ENCODE data around the gene CBX4. TPM values are rescaled to one million over a fixed set of nuclear protein-coding genes. Genes with fewer than 3 reads are reported as not detected.

Gene CBX4
- total and polyA plus RNA-seq, 2 of the 13 experiments (the other 11 are each of a cell fraction or from before 2014, with no cell fraction given), result 25.8 to 50.8 TPM

DNA sequence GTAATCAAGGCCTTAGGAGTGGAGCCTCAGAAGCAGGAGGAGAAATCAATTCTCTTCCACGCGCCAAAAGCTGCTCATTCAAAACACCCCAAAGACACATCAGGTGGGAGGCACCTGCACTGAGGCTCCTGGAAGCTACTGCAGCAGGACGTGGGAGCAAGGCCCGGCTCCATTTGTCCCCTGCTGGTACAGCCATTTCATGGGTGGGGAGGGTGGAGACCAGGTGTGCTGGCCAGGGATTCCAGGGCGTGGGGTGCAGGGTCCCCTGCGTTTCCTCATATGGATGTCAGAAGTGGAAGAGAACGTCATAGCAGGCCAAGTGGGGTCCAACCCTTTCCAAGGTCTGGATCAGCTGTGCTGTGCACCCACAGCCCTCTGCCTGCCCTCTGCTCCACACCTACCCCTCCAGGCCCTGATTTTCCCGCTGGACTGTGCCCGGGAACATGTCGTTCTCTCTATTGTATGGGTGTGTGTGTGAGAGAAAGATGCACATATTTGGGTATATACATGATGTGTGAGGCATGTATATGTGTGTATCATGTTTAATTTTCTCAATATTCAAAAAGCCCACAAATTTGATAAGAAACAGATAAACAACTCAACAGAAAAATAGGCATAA is 39.2 kb upstream of the CBX4 start:
- H3K9ac ChIP-seq (ENCODE audit: insufficient read depth, low read depth, low read length), result no peak overlapping the region
- H3K9me3 ChIP-seq (ENCODE audit: low read length), result no peaks in the 10 kb centered on the region
- ATAC-seq (no peak), DNase-seq (ENCODE audit: low spot score) (no peak), FAIRE-seq (no peak)
- CTCF ChIA-PET (ENCODE audit: low intra/inter-chr PET ratio, low total read pairs), result no interaction called here
- TF ChIP-seq ZNF777 (CRISPR knock-in tag; IDR thresholded peaks at IDR 0.05), result no peak
- no peaks in the 10 kb centered on the region for H3K36me3 ChIP-seq (replicated peaks in 1 of 2; ENCODE audit: control insufficient read depth in 1 of 2, insufficient read depth in 2 of 2, low read length in 2 of 2)
- in situ Hi-C loops (cut with HindIII; ENCODE audit: extremely low pct_ligation_motif_present, low pct_unique_long_range_greater_than_20kb), result no loop called here
- H3K79me2 ChIP-seq (ENCODE audit: insufficient read depth, low read length), result no peaks in the 10 kb centered on the region
- intact Hi-C loops (cut with micrococcal nuclease; ENCODE audit: unreplicated experiment), result no loop called here
- H3K4me1 ChIP-seq (ENCODE audit: insufficient read depth, low read length), result peaks cover 9% of the 10 kb centered on the region
- WGBS (ENCODE audit: low lambda C conversion rate), result 39% methylated on average over 10 of the region's 10 CpGs
- POLR2A ChIA-PET, result no interaction called here
- no peaks in the 10 kb centered on the region for H4K20me1 ChIP-seq (ENCODE audit: insufficient read depth, low read length)
- peaks cover 0 to 23% of the 10 kb centered on the region in 2 experiments; a peak in 3 of 5 replicates for H3K27me3 ChIP-seq (ENCODE audit: control insufficient read depth in 1 of 2, insufficient read depth in 2 of 2, low read length in 2 of 2)
- no peak overlapping the region for H3K4me3 ChIP-seq (replicated peaks in 1 of 3; ENCODE audit: insufficient read depth in 1 of 3, low read depth in 2 of 3, low read length in 3 of 3)
- H2AFZ ChIP-seq (ENCODE audit: low read length), result no peak overlapping the region
- BruUV-seq (replicated peaks), result no TSS peak
- H3K27ac ChIP-seq (ENCODE audit: extremely low read length, insufficient read depth, low read length), result no peak overlapping the region
- no peak overlapping the region for H3K4me2 ChIP-seq (ENCODE audit: low read depth, low read length)

DNA sequence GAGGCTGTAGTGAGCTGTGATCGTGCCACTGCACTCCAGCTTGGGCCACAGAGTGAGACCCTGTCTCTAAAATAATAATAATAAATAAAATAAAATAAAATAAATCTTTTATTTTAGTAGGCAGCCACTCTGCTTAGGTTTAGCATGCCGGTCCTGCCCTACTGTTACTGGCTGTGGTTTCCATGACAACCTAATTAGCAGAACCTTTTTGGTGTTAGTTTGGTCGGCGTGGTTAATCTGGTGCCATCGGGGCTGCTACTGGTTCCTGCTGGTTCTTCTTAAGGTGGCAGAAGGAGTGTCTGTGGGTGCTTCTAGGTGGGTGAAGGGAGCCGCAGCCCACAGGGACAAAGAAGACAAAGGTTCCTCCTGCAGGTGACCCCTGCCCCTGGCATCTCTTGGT is 37.8 kb upstream of the CBX4 start:
- no peaks in the 10 kb centered on the region for H4K20me1 ChIP-seq (ENCODE audit: insufficient read depth, low read length)
- no peak overlapping the region for H3K9ac ChIP-seq (ENCODE audit: insufficient read depth, low read depth, low read length)
- DNase-seq (ENCODE audit: low spot score) (no peak), ATAC-seq (no peak), FAIRE-seq (no peak)
- H3K4me2 ChIP-seq (ENCODE audit: low read depth, low read length), result no peak overlapping the region
- H3K79me2 ChIP-seq (ENCODE audit: insufficient read depth, low read length), result no peaks in the 10 kb centered on the region
- in situ Hi-C loops (cut with HindIII; ENCODE audit: extremely low pct_ligation_motif_present, low pct_unique_long_range_greater_than_20kb), result no loop called here
- intact Hi-C loops (cut with micrococcal nuclease; ENCODE audit: unreplicated experiment), result no loop called here
- ChIA-PET CTCF (ENCODE audit: low intra/inter-chr PET ratio, low total read pairs) (no interaction called here), POLR2A (no interaction called here)
- H3K9me3 ChIP-seq (ENCODE audit: low read length), result no peaks in the 10 kb centered on the region
- no peak overlapping the region for H3K4me3 ChIP-seq (replicated peaks in 1 of 3; ENCODE audit: insufficient read depth in 1 of 3, low read depth in 2 of 3, low read length in 3 of 3)
- H3K4me1 ChIP-seq (ENCODE audit: insufficient read depth, low read length), result no peaks in the 10 kb centered on the region
- H2AFZ ChIP-seq (ENCODE audit: low read length), result no peak overlapping the region
- no peaks in the 10 kb centered on the region for H3K36me3 ChIP-seq (replicated peaks in 1 of 2; ENCODE audit: control insufficient read depth in 1 of 2, insufficient read depth in 2 of 2, low read length in 2 of 2)
- 64% methylated on average over 6 of the region's 6 CpGs for WGBS (ENCODE audit: low lambda C conversion rate)
- no peak for TF ChIP-seq HDAC2 (CRISPR knock-in tag; IDR thresholded peaks at IDR 0.05)
- no peak overlapping the region for H3K27ac ChIP-seq (ENCODE audit: extremely low read length, insufficient read depth, low read length)
- H3K27me3 ChIP-seq (ENCODE audit: control insufficient read depth in 1 of 2, insufficient read depth in 2 of 2, low read length in 2 of 2), result peaks cover 0 to 29% of the 10 kb centered on the region in 2 experiments; a peak in 4 of 5 replicates
- BruUV-seq (replicated peaks), result no TSS peak
